Panc1 (cell line): ENCODE results near the gene NPTXR. TPM values are rescaled to one million over a fixed set of nuclear protein-coding genes. Genes with fewer than 3 reads are reported as not detected.

ENCODE experiments used
- ATAC-seq: fragments of 200-7000 bp; cut with Tn5 transposase; 2 replicates; pipeline ENCODE4 v1.9.1; 2020; ENCODE audit warnings: mild to moderate bottlenecking, moderate library complexity
- BruUV-seq: library from RNA; stranded (reverse); fragments of 400-500 nt; replicated peaks from 2 replicates; lab custom pipeline; 2021; lab: Mats Ljungman, UMichigan
- CTCF ChIA-PET: fragments of 300-600 bp; sonication (Branson Sonifier 250); formaldehyde crosslinking; loops from one replicate; lab custom pipeline; 2022; ENCODE audit warnings: antibody characterized with exemption; lab: Charles Lee
- POLR2A ChIA-PET: fragments of 300-600 bp; sonication (Branson Sonifier 250); formaldehyde crosslinking; loops from one replicate; lab custom pipeline; 2022; ENCODE audit warnings: antibody characterized with exemption; lab: Charles Lee
- DNase-seq: peaks from one replicate; pipeline ENCODE4 v3.0.0-alpha.2; 2010; ENCODE audit warnings: low read depth, low spot score
- H3K27ac ChIP-seq: 2 replicates; pipeline ENCODE4 v1.5.1; 2011; ENCODE audit warnings: mild to moderate bottlenecking, low read length, inconsistent platforms
- H3K27me3 ChIP-seq: fragments of 200-500 bp; sonication (Bioruptor generic); 2 replicates; pipeline ENCODE4 v1.6.0; 2014; ENCODE audit warnings: low read length, inconsistent platforms; ENCODE audit not compliant: control insufficient read depth, insufficient read depth
- H3K36me3 ChIP-seq: fragments of 200-500 bp; sonication (Bioruptor generic); 2 replicates; pipeline ENCODE4 v1.5.1; 2014; ENCODE audit warnings: inconsistent platforms, mild to moderate bottlenecking, low read length, moderate library complexity; ENCODE audit not compliant: control insufficient read depth, insufficient read depth
- H3K4me1 ChIP-seq: 2 replicates; pipeline ENCODE4 v1.5.1; 2011; ENCODE audit warnings: inconsistent platforms, mild to moderate bottlenecking, low read length, moderate library complexity; ENCODE audit not compliant: control insufficient read depth, insufficient read depth
- H3K4me3 ChIP-seq, 2 experiments: 2 replicates each; pipeline ENCODE4 v1.5.1; 2011 to 2012; ENCODE audit warnings: low read depth in 2 of 2, low read length in 2 of 2, mild to moderate bottlenecking in 2 of 2, inconsistent platforms in 1 of 2, moderate library complexity in 1 of 2
- H3K9me3 ChIP-seq: fragments of 200-500 bp; sonication (Bioruptor generic); 2 replicates; pipeline ENCODE4 v1.5.1; 2014; ENCODE audit warnings: low read depth, mild to moderate bottlenecking, inconsistent platforms, low read length, moderate library complexity; ENCODE audit not compliant: control insufficient read depth, insufficient read depth
- CTCF ChIP-seq: fragments of 450-650 bp; IDR thresholded peaks from 2 replicates; pipeline ENCODE4 v1.5.1; 2017; ENCODE audit warnings: mild to moderate bottlenecking
- POLR2AphosphoS5 ChIP-seq: IDR thresholded peaks from 2 replicates; pipeline ENCODE4 v1.6.1; 2012; ENCODE audit warnings: mild to moderate bottlenecking, low read depth, low read length, moderate library complexity
- REST ChIP-seq, 2 experiments: IDR thresholded peaks; 2 replicates each; pipeline ENCODE4 v1.6.1; 2011 to 2012; ENCODE audit warnings: low read depth in 2 of 2, control low read depth in 1 of 2, low read length in 1 of 2, mild to moderate bottlenecking in 1 of 2, moderate library complexity in 1 of 2; ENCODE audit not compliant: insufficient read depth in 1 of 2
- SIN3A ChIP-seq: IDR thresholded peaks from 2 replicates; pipeline ENCODE4 v1.6.1; 2012; ENCODE audit warnings: low read depth, mild to moderate bottlenecking, low read length, moderate library complexity, borderline replicate concordance; ENCODE audit not compliant: insufficient read depth
- TCF7L2 ChIP-seq: IDR thresholded peaks from 2 replicates; pipeline ENCODE4 v1.6.1; 2011; ENCODE audit warnings: mild to moderate bottlenecking, low read depth, low read length, inconsistent platforms
- in situ Hi-C: cut with HindIII; loops from 2 replicates; pipeline ENCODE4 v1.10.0; 2016; ENCODE audit warnings: low sequenced_read_pairs, low pct_unique_long_range_greater_than_20kb
- intact Hi-C: fragments of 100-400 bp; cut with micrococcal nuclease; formaldehyde crosslinking; loops from one replicate; pipeline ENCODE4 v1.10.0; 2022; ENCODE audit not compliant: unreplicated experiment
- total RNA-seq: library from RNA; stranded (reverse); gene quantifications from one replicate; pipeline ENCODE4 v1.2.1, GENCODE V29; 2021; ENCODE audit not compliant: unreplicated experiment

The NPTXR gene
- total RNA-seq, 1 experiment from 2014 or later = 32.6 TPM

GRCh38 chr22:38777087-38777671, 66.6 kb downstream of the NPTXR start:
- H3K27me3 ChIP-seq = no peaks in the 10 kb centered on the region
- H3K9me3 ChIP-seq = no peaks in the 10 kb centered on the region
- in situ Hi-C loops = no loop called here
- no peaks in the 10 kb centered on the region for H3K4me1 ChIP-seq
- H3K27ac ChIP-seq = no peak overlapping the region
- ChIA-PET CTCF (interaction anchor here (0.6 to 1.3 kb wide), 2 partner anchors 8 to 9 kb away, joined by 3 to 5 read pairs; no protein-coding TSS in a partner anchor), POLR2A (no interaction called here)
- ATAC-seq = no peak
- H3K4me3 ChIP-seq = no peak overlapping the region
- TF ChIP-seq CTCF (no peak), REST (IDR thresholded peaks at IDR 0.05; ENCODE audit: insufficient read depth in 1 of 2, low read depth in 2 of 2, low read length in 1 of 2) (no peak), SIN3A (no peak), POLR2AphosphoS5 (no peak), TCF7L2 (no peak)
- no peak for DNase-seq
- intact Hi-C loops = no loop called here
- BruUV-seq = no TSS peak
- H3K36me3 ChIP-seq = no peaks in the 10 kb centered on the region

- no peak for TF ChIP-seq CTCF
- no peak for TF ChIP-seq POLR2AphosphoS5
- TF ChIP-seq REST (IDR thresholded peaks at IDR 0.05; ENCODE audit: insufficient read depth in 1 of 2, low read depth in 2 of 2, low read length in 1 of 2) = no peak
- no peak for TF ChIP-seq SIN3A
- no peak for TF ChIP-seq TCF7L2
- ATAC-seq (no peak), DNase-seq (no peak)
- no TSS peak for BruUV-seq
- ChIA-PET CTCF (no interaction called here), POLR2A (no interaction called here)
- H3K36me3 ChIP-seq = no peaks in the 10 kb centered on the region
- H3K4me1 ChIP-seq = no peaks in the 10 kb centered on the region
- in situ Hi-C loops (no loop called here), intact Hi-C loops (no loop called here)
- H3K27me3 ChIP-seq = no peaks in the 10 kb centered on the region
- H3K4me3 ChIP-seq = no peak overlapping the region
- no peak overlapping the region for H3K27ac ChIP-seq
- no peaks in the 10 kb centered on the region for H3K9me3 ChIP-seq
Observed at GRCh38 chr22:38776086-38776485, 67.7 kb downstream of the NPTXR start.
